NK-92 (cell line): ENCODE measurements around the gene RETREG3.
"Not testable (repeated sequence)": the region's sequence is repeated elsewhere in the genome, so short reads cannot be mapped to it uniquely, and the experiment has no call there.

Experiments
- DNase-seq: peaks from one replicate; lab custom pipeline; 2025; ENCODE audit not compliant: unreplicated experiment; lab: John Stamatoyannopoulos, UW

RETREG3 gene

GRCh38 chr17:42573095-42573494 lies 36.1 kb downstream of the RETREG3 start:
- no peak for DNase-seq

DNA sequence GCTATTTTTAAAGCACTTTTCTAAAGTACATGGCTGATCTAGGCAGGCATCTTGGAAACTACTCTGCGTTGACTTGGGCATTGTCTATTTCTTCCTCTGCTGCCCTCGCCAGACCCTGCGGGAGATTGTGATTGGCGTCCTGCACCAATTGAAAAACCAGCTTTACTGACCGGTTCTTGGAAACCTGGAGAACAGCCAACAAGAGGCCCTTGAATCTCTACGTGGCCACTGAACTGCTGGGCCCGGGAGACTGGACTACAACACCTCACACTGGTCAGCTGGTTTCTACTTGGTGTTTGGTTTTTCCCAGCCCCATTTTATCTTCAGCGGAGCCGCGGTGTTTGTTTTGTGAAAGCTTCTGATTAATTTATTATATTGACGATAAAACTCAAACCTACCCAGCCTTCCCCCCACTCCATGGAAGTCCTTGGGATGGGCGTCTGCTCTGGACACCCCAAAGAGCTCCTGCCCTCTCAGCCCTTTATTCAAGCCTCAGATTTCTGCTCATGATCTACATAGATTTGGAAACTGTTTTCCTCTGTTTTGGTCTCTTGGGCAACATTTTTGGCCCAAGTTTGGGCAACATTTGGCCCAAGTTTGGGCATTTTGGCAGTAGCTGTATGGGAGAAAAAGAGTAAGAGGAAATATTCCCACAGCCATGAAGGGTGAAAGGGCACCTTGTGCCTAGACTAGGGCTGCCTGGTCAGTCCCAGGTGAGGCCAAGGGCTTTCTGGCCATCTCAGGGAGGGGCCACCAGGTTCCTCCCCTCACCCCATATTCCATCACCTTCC lies 37.5 kb downstream of the RETREG3 start:
- no peak for DNase-seq

GRCh38 chr17:42568341-42569111 lies 40.6 kb downstream of the RETREG3 start:
- no peak for DNase-seq

DNA sequence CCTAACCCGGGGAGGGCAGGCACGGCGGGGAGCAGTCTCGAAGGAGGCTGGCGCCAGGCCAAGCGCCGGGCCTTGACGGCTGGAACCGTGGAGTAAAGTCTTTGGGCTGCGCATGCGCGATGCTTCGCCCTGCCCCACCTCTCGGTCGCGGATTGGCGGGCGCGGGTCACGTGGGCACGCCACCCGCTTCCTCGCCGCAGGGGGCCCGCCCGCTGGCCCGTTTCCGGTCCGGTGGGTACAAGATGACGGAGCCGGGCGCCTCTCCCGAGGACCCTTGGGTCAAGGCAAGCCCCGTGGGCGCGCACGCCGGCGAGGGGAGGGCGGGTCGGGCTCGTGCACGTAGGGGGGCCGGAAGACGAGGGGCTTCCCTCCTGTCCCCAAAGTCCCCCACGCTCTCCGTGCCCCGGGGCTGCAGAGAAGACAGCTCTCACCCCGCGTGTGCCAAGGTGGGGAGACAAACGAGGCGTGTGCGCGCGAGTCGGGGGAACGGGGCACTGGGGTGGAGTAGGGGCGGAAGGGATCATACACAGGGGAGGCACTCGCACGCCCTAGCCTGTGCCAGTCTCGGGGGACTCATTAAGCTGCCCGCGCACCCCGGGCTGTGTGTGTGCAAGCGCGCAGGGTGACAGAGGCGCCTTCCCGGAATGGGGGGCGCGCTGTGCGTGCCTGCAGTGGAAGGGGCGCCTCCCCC lies 42.1 kb downstream of the RETREG3 start, which contains the start of gene MLX:
Gene MLX, plus strand, starts transcription at position 218 of the 691 bp plus-strand sequence. Its CDS starts 25 bp downstream, at position 243.
- DNase-seq = peak; percentile 42

DNA sequence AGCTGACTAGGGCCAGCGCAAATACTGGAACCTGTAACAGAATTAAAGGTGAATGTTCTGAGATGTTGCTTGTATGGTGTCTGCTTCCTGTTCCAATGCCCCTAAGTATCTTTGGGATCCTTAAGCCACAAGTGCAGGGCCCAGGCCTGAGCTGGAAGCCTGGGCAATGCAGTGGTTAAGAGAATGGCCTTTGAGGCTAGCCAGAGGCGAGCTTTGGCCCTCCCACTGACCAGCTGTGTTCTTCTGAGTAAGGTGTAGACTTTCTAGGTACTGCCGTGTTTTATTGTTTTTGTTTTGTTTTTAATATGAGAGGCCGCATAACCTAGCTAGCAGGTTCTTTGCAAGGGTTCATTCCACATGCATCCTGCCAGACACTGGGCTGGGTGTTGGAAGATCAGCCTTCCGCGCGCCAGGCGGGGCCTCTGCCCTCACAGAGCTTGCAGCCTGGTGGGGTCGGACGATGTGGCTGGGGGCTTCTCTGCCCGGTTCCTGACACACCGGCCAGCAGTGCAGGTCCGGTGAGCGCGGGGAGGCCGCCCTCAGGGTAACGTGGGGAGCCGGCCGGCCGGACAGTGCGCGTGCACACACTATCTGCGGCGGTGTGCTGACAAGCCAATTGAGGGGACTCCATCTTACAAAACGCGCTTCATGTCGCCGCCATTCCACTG lies 42.8 kb downstream of the RETREG3 start:
- no peak for DNase-seq

GRCh38 chr17:42565523-42566214 lies 43.5 kb downstream of the RETREG3 start:
- no peak for DNase-seq

DNA sequence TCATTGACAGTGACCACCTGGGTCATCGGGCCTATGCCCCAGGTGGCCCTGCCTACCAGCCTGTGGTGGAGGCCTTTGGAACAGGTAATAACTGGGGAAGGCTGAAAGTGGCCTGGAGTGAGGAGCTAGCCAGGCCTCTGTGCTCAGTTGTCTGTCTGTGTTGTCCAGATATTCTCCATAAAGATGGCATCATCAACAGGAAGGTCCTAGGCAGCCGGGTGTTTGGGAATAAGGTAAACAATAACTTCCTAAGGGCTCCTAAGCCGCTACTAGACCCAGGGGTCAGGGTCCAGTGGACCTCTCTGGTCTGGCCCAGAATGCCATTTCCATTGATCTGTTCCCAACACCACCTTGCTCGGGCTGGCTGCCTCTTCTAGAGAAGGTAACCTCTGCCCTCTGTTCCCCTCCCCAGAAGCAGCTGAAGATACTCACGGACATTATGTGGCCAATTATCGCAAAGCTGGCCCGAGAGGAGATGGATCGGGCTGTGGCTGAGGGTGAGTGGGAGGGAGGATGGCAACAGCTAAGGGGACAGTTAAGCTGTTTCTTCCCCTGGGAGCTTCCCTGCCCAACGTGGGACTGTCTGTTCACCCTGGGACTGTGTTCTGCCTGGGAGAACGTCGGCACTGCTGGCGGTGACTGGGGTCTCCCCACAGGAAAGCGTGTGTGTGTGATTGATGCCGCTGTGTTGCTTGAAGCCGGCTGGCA lies 44.2 kb downstream of the RETREG3 start:
- no peak for DNase-seq

- DNase-seq = no peak
Observed at GRCh38 chr17:42563950-42564349, 45.2 kb downstream of the RETREG3 start.

- DNase-seq = no peak
Observed at GRCh38 chr17:42563543-42563942, 45.6 kb downstream of the RETREG3 start.

- no peak for DNase-seq
Observed at GRCh38 chr17:42563143-42563509, 46.0 kb downstream of the RETREG3 start.

DNA sequence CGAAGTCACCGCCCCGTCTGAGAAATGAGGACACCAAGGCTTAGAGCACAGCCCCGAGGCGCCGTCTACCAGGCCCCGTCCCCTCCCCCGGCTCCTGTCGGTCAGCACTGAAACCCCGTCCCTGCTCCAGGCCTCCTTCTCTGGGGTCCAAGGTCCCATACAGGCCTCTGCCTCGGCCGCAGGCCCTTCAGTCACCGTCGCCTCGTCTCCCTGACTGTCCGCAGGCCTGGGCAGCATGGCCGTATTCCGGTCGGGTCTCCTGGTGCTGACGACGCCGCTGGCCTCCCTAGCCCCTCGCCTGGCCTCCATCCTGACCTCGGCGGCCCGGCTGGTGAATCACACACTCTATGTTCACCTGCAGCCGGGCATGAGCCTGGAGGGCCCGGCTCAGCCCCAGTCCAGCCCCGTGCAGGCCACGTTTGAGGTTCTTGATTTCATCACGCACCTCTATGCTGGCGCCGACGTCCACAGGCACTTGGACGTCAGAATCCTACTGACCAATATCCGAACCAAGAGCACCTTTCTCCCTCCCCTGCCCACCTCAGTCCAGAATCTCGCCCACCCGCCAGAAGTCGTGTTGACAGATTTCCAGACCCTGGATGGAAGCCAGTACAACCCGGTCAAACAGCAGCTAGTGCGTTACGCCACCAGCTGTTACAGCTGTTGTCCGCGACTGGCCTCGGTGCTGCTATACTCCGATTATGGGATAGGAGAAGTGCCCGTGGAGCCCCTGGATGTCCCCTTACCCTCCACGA lies 46.6 kb downstream of the RETREG3 start:
- no peak for DNase-seq

GRCh38 chr17:42561897-42562387 lies 47.2 kb downstream of the RETREG3 start, which contains the start of gene COASY:
Gene COASY, plus strand, starts transcription at chr17:42562148. Its CDS starts 475 bp downstream, at chr17:42562623.
- peak; percentile 32 for DNase-seq

DNA sequence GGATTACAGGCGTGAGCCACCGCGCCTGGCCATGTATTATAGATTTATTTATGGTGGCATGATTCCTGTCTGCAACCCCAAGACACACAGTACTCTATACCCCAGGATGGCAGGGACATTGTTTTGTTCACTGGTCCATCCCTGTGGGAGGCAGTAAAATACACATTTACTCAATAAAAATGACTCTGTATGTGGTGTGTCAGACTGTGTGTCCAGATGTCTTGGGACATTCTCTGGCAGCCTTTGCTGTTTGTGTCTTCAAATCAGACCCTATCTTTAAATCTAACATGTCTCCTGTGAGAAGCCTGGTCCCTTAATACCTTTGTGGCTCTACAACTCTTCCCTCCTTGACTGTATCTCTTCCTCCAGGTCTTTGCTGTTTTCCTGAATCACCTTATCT lies 48.9 kb downstream of the RETREG3 start:
- no peak for DNase-seq

DNA sequence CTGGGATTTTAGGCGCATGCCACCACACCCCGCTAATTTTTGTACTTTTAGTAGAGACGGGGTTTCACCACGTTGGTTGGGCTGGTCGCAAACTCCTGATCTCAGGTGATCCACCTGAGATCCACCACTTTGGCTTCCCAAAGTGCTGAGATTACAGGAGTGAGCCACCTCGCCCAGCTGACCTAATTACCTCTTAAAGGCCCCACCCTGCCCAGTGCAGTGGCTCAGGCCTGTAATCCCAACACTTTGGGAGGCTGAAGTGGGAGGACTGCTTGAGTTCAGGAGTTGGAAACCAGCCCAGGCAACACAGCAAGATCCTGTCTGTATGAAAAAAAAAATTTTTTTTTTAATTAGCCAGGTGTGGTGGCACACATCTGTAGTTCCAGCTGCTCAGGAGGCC lies 50.1 kb downstream of the RETREG3 start:
- DNase-seq = no peak

DNA sequence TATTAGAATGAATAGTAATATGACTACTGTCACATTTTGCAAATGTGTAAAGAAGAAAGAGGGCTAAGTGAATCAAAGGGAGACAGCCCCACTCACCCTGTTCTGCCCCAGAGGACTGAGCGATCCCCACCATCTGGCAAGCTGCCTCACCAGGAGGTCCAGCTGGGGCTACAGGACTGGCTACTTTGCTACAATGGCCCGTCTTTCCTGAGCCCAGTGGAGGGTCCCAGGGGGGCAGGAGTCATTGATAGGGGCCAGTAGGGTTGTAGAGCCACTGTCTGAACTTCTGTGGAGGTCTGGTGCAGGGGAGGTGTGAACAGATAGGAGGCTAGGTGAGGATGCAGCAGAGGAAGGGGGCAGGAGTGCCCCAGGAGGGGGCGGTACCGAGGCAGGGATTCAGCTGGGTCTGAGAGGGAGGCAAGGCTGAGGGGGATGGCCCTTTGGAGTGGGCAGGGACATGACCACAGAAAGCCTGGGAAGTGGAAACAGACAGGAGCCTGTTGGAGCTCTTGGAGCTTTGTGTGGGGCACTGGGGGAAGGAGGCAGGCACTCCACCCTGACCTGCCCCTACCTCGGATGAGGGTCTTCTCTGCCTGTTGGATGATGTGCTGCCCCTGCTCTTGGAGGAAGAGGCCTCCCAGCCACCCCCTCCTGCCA lies 53.1 kb downstream of the RETREG3 start:
- DNase-seq = not testable (repeated sequence)

DNA sequence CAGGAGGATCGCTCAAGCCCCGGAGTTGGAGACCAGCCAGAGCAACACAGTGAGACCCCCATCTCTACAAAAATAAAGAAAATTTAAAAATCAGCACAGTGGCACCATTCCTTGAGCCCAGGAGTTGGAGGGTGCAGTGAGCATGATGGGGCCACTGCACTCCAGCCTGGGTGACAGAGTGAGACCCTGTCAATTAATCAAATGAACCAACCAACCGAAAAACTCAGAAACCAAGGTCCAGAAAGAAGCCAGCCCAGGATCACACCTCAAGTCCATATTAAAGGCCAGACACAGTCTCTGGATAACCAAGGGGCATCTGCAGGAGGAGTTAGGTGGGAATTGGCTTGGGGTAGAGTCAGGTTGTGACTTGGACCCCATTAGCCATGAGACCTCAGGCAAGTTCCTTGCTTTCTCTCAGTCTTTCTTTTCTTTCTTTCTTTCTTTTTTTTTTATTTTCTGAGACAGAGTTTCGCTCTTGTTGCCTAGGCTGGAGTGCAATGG lies 54.0 kb downstream of the RETREG3 start:
- DNase-seq = no peak

DNA sequence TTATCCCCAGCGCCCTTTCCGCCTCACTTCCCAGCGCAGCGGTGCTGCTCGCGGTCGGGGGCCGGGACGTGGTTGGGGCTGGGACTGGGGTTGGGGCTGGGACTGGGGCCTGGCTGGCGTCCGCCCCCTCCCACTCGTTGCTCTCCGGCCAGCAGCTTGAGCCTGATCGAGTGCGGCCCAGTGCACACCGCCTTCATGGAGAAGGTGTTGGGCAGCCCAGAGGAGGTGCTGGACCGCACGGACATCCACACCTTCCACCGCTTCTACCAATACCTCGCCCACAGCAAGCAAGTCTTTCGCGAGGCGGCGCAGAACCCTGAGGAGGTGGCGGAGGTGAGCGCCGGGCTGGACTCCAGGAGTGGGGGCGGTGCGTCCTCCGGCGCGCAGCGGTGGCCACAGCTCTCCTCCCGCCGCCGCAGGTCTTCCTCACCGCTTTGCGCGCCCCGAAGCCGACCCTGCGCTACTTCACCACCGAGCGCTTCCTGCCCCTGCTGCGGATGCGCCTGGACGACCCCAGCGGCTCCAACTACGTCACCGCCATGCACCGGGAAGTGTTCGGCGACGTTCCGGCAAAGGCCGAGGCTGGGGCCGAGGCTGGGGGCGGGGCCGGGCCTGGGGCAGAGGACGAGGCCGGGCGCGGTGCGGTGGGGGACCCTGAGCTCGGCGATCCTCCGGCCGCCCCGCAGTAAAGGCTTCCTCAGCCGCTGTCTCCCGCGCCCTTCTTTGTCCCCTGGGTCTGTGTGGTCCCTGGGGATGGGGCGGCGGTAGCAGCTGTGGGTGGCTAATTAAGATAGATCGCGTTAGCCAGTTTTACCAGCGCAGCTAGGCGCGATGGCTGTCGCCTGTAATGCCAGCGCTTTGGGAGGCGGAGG lies 54.7 kb downstream of the RETREG3 start:
- no peak for DNase-seq
